T-helper 2 cell treated with Interferon-gamma antibody and Interleukin-4, amounts not matched to agents 100 ng/mL and 5 ng/mL, for 36 hours (primary cell): ENCODE measurements around the gene ALPL. TPM values are rescaled to one million over a fixed set of nuclear protein-coding genes. Genes with fewer than 3 reads are reported as not detected.

Source experiments
- intact Hi-C: fragments of 100-400 bp; cut with micrococcal nuclease; formaldehyde crosslinking; loops from one replicate; pipeline ENCODE4 v1.15.1; 2023
- total RNA-seq: library from RNA; stranded (reverse); gene quantifications from 2 replicates; pipeline ENCODE4 v1.2.3, GENCODE V29; 2022

Gene ALPL
- total RNA-seq, 1 donor from 2014 or later, result not detected

- intact Hi-C loops, result no loop called here
Measured at GRCh38 chr1:21617126-21617738, 108.0 kb downstream of the ALPL start.

GRCh38 chr1:21618059-21618458 lies 108.8 kb downstream of the ALPL start:
- intact Hi-C loops, result no loop called here

GRCh38 chr1:21618561-21619374 lies 109.5 kb downstream of the ALPL start:
- intact Hi-C loops, result no loop called here

- intact Hi-C loops, result no loop called here
Measured at GRCh38 chr1:21619375-21619947, 110.2 kb downstream of the ALPL start.

GRCh38 chr1:21620011-21620410 lies 110.8 kb downstream of the ALPL start:
- intact Hi-C loops, result no loop called here

- intact Hi-C loops, result no loop called here
Measured at GRCh38 chr1:21620496-21620895, 111.3 kb downstream of the ALPL start.

- intact Hi-C loops, result no loop called here
Measured at GRCh38 chr1:21621051-21621450, 111.8 kb downstream of the ALPL start.

- intact Hi-C loops, result no loop called here
Measured at GRCh38 chr1:21621761-21622436, 112.7 kb downstream of the ALPL start.

- intact Hi-C loops, result no loop called here
Measured at GRCh38 chr1:21622466-21623315, 113.5 kb downstream of the ALPL start.

- intact Hi-C loops, result no loop called here
Measured at GRCh38 chr1:21623410-21623961, 114.3 kb downstream of the ALPL start.

GRCh38 chr1:21624571-21625389 lies 115.6 kb downstream of the ALPL start:
- intact Hi-C loops, result no loop called here

- intact Hi-C loops, result no loop called here
Measured at GRCh38 chr1:21625390-21626190, 116.4 kb downstream of the ALPL start.

GRCh38 chr1:21626921-21627339 lies 117.7 kb downstream of the ALPL start:
- intact Hi-C loops, result no loop called here

Other genes starting within 250 kb of the ALPL start
- gene ECE1, start 219.0 kb upstream of the ALPL start, total RNA-seq, result 53.5 and 54.7 TPM in 2 replicates
- 4.5 and 5.1 TPM in 2 replicates for gene NBPF3, start 69.3 kb upstream of the ALPL start, total RNA-seq
- 0.09 and 0.18 TPM in 2 replicates for gene RAP1GAP, start 159.9 kb downstream of the ALPL start, total RNA-seq